HL-60/S4 treated with phorbol 12-myristate 13-acetate at 8.2 ng/mL for 4 days and 3 days (cell line): ENCODE measurements around the gene CLUH.
"Not testable (repeated sequence)": the region's sequence is repeated elsewhere in the genome, so short reads cannot be mapped to it uniquely, and the experiment has no call there.

ENCODE experiments used
- in situ Hi-C: fragments of 300-500 bp; cut with MboI; formaldehyde crosslinking; loops from 2 replicates; pipeline ENCODE4 v1.15.0; 2022; ENCODE audit warnings: low sequenced_read_pairs

Gene CLUH

GRCh38 chr17:2689411-2690164, 22.0 kb downstream of the CLUH start:
- in situ Hi-C loops = no loop called here

DNA sequence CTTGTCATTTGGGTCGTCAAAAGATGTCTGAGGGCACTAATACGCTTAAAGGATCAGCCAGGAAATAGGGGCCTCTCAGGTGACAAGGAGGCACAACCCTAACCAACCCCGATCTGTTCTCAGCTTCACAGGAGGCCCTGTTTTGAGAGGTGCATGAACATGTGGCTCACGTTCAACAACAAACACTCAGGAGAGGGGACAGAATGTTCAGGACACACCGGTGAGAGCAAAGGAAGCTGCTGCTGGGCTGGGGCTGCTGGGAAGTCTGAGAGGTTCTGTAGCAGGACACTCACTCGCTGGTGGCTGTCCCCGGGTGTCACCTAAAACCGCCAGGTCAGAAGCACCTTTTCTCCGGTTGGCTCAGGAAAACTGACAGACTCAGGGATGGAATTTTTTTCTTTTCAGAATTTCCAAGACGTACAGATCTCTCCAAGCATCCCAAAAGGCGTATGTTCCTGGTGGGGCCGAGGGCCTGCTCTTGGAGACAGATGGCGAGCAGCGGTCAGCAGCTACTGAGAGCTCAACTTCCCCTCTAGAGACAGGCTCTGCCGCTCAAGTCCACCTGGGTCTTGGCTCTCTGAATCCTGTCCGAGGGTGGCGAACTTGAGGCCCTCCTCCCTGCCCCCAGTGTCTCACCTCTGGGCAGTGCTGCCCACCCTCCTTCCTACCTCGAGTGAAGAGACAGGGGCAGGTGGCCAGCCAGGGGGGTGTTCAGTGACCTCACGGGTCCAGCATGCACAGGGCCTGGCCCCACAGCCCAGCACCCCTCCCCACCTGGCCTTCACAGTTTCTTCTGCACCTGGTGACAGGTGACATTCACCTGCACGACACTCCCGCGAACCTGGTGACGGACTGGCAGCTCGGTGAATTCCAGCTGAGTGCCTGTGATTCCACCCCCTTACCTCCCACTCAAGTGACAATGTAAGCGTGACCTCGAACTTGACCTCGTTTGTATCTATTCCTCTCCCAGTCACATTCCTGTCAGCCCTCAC, 22.9 kb downstream of the CLUH start:
- in situ Hi-C loops = no loop called here

DNA sequence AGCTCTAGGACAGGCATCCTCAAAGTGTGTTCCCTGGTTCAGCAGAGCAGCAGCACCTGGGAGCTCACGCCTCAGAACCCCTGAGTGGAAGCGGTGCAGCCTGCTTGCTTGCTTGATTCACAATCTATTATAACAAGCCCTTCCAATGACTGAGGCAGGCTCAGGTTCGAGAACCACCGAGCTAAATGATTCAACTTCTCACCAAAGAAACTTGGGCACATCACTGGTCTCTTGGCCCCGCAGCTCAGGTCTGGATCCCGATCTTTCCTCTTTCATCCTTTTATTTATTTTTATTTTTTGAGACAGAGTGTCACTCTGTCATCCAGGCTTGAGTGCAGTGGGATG, 24.5 kb downstream of the CLUH start:
- in situ Hi-C loops = no loop called here

GRCh38 chr17:2685696-2686095, 25.9 kb downstream of the CLUH start:
- in situ Hi-C loops = no loop called here

- in situ Hi-C loops = no loop called here
Measured at GRCh38 chr17:2684549-2684948, 27.0 kb downstream of the CLUH start.

DNA sequence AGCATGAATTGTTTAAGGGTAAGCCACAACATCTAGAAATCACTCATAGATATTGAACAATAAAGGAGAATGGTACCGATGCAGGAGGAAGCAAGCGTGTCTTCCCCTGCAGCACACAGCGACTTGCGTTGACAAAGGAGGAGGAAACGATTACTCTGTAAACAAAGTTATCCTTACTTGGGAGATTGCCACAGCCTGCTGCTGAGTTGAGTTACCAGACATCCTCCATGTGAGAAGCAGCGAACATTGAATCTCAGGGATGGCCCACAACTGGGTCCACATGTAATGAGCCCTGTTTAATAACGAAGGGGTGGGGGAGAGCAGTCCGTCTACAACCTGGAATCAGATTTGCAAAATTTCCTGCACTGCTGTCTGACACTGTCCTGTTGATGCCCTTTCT, 27.7 kb downstream of the CLUH start:
- in situ Hi-C loops = no loop called here

GRCh38 chr17:2682176-2682938, 29.2 kb downstream of the CLUH start:
- in situ Hi-C loops = no loop called here

DNA sequence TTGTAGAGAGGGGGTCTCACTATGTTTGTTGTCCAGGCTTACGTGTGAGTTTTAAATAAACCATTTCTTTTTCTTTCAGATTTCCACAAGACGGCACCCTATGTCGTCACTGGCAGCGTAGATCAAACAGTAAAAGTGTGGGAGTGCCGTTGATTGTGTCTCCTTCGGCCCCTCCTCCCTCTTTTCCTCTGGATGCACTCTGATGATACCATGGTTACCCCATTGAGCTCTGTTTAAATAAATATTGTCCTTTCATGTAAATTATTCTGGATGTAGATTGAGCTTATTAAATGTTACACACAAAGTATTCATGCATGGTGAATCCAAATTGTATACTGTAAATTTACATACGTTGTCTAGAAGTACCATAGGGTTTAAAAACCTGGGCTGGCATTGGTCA, 29.9 kb downstream of the CLUH start:
- in situ Hi-C loops = no loop called here

GRCh38 chr17:2680961-2681360, 30.6 kb downstream of the CLUH start:
- in situ Hi-C loops = no loop called here

- in situ Hi-C loops = not testable (repeated sequence)
Measured at GRCh38 chr17:2679247-2679646, 32.3 kb downstream of the CLUH start.

GRCh38 chr17:2672026-2672425, 39.5 kb downstream of the CLUH start:
- in situ Hi-C loops = no loop called here

GRCh38 chr17:2660410-2660809, 51.2 kb downstream of the CLUH start:
- in situ Hi-C loops = not testable (repeated sequence)

- in situ Hi-C loops = not testable (repeated sequence)
Measured at GRCh38 chr17:2659337-2659736, 52.2 kb downstream of the CLUH start.

DNA sequence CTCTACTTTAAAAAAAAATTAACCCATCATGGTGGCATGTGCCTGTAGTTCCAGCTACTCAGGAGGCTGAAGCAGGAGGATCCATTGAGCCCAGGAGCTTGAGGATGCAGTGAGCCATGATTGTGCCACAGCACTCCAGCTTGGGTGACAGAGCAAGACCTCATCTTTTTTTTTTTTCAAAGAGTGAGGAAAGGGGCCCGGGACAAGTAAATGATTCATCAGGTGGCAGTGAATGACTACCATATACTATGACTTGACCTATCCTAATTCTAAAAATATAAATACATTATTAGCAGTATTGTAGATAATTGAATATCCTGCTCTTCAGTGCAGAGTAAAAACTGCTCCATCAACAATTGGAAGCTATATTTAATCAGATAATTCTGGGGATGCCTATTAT, 55.3 kb downstream of the CLUH start:
- in situ Hi-C loops = no loop called here

GRCh38 chr17:2655546-2655945, 56.0 kb downstream of the CLUH start:
- in situ Hi-C loops = no loop called here

DNA sequence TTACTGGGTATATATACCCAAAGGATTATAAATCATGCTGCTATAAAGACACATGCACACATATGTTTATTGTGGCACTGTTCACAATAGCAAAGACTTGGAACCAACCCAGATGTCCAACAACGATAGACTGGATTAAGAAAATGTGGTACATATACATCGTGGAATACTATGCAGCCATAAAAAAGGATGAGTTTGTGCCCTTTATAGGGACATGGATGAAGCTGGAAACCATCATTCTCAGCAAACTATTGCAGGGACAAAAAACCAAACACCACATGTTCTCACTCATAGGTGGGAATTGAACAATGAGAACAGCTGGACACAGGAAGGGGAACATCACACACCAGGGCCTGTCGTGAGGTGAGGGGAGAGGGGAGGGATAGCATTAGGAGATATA, 58.7 kb downstream of the CLUH start:
- in situ Hi-C loops = not testable (repeated sequence)

DNA sequence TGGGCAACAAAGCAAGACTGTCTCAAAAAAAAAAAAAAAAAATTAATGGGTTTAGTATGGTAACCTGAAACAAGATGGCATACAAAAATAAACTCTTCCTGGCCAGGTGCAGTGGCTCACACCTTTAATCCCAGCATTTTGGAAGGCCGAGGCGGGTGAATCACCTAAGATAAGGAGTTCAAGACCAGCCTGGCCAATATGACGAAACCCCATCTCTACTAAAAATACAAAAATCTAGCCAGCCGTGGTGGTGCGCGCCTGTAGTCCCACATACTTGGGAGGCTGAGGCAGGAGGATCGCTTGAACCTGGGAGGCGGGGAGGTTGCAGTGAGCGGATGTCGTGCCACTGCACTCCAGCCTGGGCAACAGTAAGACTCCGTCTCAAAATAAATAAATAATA, 62.4 kb downstream of the CLUH start:
- in situ Hi-C loops = no loop called here

DNA sequence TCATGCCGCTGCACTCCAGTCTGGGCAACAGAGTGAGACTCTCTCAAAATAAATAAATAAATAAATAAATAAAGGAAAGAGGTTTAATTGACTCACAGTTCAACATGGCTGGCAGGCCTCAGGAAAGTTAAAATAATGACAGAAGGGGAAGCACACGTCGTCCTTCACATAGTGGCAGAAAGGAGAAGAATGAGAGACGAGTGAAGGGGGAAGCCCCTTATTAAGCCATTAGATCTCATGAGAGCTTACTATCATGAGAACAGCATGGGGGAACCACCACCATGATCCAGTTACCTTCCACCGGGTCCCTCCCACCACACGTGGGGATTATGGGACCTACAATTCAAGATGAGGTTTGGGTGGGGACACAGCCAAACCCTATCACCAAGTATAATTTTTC, 63.6 kb downstream of the CLUH start:
- in situ Hi-C loops = no loop called here

DNA sequence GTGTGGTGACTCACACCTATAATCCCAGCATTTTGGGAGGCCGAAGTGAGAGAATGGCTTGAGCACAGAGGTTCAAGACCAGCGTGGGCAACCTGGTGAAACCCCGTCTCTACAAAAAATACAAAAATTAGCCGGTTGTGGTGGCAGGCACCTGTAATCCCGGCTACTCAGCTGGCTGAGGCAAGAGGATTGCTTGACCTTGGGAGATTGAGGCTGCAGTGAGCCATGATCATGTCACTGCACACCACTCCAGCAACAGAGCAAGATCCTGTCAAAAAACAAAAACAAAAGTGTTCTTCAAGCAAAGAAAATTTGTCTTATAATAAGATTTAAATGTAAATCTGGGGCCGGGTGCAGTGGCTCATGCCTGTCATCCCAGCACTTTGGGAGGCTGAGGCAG, 66.6 kb downstream of the CLUH start:
- in situ Hi-C loops = no loop called here
